Eye (tissue), 1 donor: Measurements from ENCODE around the gene TAOK1.
"Not testable (repeated sequence)": the region's sequence is repeated elsewhere in the genome, so short reads cannot be mapped to it uniquely, and the experiment has no call there.

Experiments used
- DNase-seq: peaks from one replicate; pipeline ENCODE4 v3.0.0-alpha.2; 2015

The TAOK1 gene

DNA sequence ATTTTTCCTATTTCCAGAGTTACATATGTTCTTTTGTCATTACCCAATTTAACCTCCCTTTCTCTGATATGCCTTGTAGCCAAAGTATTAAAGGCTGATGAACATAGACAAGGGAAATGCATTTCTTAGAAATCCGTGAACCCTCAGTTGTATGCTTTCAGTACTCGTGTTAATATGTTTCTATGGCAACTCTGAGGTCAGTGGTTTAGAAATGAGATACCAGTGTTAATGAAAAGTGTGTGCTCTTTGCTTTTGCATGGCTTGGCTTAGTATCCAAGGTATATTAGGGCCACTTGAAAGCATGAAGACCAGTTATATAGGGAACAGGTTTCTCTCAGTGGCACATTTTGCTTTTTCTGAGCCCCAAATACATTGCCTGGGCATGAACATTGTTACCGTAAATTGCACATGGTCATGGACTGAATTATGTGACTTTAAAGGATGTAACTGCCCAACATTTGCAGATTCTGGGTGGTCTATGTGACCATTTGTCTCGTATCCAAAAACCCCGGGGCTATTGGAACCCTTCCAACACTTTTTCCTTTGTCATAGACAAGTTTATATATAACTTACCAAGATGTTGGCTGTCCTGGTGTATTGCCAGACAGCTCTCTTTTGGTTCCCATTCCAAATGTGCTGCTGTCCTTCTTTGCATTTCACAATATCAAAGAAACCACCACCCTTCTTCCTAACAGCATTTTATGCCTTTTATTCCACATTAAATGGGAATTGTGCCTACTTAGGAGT lies 159.2 kb downstream of the TAOK1 start:
- DNase-seq = peak; percentile 43

DNA sequence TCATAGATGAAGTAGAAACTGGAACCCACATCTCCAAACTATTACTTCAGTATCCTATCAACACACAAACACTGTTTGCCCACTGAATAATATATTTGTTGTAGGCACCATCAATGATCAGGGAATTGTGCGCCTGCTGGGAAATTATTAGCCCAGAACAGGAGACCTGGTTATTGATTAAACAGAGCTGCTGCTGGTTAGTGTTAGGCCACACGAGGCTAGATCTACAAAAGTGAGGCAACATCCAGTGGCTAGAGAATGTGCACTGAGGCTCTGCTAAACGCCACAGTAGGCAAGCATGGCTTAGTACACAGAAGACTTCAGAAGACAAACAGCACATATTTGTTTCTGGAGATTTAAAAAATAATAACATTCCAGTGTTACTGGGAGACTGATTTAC lies 165.7 kb downstream of the TAOK1 start:
- DNase-seq = no peak

GRCh38 chr17:29557085-29557738 lies 167.0 kb downstream of the TAOK1 start:
- no peak for DNase-seq

DNA sequence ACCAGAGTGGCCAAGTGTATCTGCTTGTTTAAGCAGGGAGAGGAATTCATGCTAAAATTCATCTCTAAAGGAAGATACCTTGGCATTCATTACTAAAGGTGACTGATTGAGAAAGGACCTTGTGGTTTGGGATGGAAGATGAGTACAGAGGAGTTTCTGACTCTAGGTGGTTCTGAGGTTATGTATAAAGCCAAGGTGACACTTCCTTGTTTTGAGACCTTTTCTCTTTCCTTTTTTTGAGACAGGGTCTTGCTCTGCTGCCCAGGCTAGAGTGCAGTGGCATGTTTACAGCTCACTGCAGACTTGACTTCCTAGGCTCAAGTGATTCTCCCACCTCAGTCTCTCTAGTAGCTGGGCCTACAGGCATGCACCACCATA lies 167.6 kb downstream of the TAOK1 start:
- no peak for DNase-seq

GRCh38 chr17:29558139-29558538 lies 168.0 kb downstream of the TAOK1 start:
- not testable (repeated sequence) for DNase-seq

DNA sequence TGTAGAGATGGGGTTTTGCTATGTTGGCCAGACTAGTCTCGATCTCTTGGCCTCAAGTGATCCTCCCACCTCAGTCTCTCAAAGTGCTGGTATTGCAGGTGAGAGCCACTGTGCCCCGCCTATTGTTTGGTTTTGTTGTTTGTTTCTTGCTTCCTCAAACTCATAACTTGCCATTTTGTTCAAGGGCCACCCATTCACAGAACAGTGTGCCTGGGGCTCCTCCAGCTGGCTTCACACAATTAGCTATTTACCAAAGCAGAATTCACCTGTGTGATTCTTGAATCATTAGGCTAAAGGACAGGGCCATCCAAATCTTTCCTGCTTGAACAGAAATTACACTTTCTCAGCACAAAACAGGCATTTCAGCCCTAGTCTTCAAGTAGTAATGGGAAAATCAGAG lies 169.5 kb downstream of the TAOK1 start:
- DNase-seq = no peak

DNA sequence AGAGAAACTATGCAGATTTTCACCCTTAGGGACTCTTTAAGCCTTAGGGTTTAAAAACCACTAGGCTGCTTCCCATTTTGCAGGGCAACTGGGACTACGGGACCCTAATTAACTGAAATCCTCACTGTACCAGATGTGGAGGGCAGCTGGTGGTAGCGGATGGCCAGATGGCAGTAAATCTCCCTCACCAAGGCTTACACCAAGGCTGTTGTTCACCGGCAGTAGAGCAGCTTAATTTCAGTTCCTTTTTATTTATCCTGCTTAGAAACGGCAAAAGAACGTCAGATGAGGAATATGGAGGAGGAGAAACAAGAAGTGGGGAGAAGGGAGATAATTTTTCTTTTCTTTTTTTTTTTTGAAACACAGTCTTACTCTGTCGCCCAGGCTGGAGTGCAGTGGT lies 170.2 kb downstream of the TAOK1 start:
- DNase-seq = peak; percentile 49

DNA sequence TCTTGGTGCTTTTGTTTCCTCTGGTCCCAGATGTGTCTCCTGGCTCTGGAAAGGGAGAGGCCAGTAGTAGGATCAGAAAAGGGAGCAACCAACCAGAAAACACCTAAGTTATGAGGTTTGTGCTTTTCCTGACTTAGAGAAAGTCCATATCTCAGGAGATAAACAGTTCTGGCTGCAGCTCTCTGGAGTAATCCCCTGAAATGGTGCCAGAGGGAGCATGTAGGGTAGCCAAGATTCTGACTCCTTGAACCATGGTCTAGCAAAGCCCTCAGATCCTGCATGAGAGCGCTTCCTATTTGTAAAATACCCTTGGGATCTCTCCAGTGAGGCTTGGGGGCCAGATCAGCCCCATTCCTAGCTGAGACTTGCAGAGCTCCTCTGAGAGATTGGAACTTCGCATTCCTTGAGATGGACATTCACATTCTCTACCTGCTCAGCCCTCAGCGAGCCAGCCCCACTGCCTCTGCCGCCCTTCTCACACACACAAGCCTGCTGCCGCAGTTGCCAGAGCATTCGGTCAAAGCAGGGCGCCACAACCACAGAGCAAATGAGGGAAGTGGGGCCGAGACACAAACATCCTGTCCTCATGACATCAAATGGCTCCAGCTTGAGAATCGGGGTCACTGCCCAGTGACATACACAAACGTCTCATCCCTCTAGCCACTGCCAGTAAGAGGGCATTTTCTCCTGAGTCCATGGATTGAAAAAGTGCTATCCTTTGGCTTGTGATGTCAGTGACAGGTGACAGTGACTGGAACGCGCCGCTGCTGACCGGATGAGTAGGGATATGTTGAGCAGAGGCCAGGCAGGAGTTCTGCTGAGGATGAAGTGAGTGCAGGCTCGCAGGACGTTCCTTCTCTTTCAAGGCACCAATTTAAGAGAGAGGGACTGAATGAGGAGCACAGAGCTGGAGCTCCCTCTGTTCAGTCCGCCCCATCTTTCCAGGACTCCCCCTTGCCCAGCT lies 171.7 kb downstream of the TAOK1 start:
- DNase-seq = no peak

- no peak for DNase-seq
Observed at GRCh38 chr17:29562615-29563014, 172.5 kb downstream of the TAOK1 start.

- DNase-seq = no peak
Observed at GRCh38 chr17:29563816-29564215, 173.7 kb downstream of the TAOK1 start.

GRCh38 chr17:29565643-29566472 lies 175.7 kb downstream of the TAOK1 start:
- peak; percentile 54 for DNase-seq

DNA sequence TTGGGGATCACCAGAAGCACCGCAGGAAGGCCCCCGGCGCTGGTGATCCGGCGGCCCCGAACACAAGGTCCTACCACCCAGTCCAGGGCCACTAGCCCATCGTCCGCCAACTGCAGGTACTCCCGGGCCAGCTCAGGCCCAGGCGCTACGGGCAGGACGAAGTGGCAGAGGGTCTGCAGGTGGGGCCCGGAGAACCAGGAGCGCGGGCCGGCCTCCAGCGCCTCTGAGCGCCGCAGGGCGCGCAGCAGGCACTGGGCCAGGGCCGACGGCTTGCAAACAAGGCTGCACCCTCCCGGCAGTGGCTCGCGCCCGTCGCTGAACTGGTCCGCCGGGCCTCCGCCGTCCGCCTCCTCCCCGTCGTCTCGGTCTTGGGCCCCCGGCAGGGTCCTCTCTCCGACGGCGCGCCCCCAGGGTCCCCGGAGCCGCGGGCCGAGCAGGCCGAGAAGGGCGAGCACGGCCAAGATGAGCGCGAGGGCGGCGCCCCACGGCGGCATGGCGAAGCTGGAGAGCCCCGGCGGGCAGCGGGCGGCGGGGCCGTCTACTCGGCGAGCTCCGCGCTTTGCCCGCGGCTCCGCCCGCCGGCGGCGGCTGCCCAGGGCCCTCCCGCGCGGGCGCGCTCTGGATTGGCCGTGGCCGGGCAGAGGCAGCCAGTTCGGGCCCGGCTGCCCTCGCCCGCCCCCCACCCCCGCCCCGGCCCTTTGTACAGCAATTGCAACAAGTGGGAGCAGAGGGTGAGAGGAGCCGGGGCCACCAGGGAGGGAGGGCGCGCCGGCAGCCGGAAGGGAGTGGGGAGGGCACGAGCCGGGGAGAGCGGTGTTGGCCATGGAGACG lies 176.5 kb downstream of the TAOK1 start, which contains the start of gene ABHD15:
TSS of gene ABHD15 (minus strand) at position 565 of the 831 bp plus-strand sequence. CDS start at position 494, 71 bp downstream.
- DNase-seq = peak; percentile 72

GRCh38 chr17:29567304-29567553 lies 177.1 kb downstream of the TAOK1 start:
- no peak for DNase-seq

- peak; percentile 72 for DNase-seq
Observed at GRCh38 chr17:29567554-29568330, 177.6 kb downstream of the TAOK1 start.

DNA sequence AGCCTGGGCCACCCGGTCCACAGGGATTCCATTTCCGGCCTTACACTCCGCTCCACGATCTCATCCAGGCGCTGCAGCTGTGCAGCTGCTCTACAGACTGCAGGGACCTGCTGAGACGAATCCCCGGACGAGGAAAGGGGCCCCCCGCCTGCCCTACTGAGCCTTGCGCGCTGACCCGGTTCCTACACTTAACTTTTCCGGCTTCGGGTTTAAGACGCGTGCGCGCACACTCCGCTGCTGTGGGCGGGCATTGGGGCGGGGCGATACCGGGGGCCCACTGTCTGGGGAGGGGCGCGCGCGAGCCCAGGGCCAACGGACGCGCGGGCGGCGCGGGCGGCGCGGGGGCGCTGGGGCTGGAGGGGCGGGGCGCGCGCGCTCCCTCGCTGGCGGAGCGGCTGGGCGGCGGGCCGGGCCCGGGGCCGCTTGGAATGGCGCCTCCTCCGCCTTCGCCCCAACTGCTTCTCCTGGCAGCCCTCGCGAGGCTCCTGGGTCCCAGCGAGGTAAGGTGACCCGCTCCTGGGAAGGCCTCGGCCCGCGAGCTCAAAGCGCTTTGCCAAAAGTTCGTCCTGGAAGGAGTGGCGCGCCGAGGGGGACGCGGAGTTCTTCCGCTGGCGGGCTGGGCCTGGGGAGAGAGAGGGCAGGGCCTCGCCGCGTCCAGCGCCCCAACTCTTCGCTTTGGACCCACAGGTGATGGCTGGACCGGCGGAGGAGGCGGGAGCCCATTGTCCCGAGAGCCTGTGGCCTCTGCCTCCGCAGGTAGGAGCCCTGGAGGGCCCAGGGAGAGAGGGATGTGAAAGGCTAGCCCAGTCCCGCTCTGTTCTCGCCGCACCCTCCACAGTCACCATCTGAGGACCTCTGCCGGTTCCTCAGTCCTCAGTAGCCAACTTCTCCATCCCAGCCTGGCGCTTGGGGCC lies 178.4 kb downstream of the TAOK1 start, which contains the start of gene TP53I13:
TSS of gene TP53I13 (plus strand) at position 371 of the 914 bp plus-strand sequence. CDS start at position 429, 58 bp downstream.
- DNase-seq = peak; percentile 93

DNA sequence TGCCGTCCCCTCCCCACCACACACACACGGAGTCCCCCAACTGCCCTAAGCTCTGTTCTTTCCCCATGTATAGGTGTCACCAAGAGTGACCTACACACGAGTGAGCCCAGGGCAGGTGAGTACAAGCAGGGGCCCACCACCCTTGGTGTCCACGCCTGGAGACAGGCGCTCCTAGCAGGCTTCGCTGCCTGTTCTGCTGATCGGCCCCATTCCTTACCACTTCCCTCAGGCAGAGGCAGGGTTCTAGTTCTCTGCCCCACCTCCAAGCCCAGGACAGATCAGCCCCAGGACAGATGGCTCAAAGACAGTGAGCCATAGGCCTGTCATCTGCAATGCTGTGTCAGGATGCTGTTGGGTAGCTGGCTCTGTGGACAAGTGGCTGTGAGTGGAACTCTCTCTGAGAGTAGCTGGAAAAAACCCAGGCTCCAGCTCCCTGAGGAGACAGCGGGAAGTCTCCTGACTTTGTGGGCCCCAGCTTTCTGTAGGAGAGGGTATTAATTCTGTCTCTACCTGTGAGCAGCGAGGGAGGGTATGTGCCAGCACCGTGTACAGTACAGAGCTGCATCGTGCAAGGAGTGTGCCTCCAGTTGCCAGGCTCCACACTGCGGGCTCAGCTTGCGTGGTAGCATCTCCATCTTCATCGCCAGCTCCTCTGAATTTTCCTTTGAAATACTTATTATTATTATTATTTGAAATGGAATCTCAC lies 179.2 kb downstream of the TAOK1 start:
- DNase-seq = peak; percentile 33

- no peak for DNase-seq
Observed at GRCh38 chr17:29570521-29570920, 180.4 kb downstream of the TAOK1 start.

DNA sequence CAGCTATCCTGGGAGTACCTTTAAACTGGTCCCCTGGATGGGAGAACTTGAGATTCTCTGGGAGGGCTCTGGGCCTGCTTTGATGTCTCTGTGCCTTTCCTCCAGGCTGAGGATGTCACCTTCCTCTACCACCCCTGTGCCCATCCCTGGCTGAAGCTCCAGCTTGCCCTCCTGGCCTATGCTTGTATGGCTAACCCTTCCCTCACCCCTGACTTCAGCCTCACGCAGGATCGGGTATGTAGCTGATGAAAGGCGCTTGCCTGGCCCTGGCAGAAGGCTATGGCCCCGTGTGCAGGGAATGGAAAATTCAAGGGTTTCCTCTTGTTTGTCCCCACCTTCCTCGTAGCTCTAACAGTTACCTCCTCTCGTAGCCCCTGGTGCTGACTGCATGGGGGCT lies 181.3 kb downstream of the TAOK1 start:
- no peak for DNase-seq
